NCI-H2227 treated with DMSO at 0.1 percent for 48 hours (cell line): Measurements from ENCODE around the gene SLC23A2.
"Not testable (repeated sequence)": the region's sequence is repeated elsewhere in the genome, so short reads cannot be mapped to it uniquely, and the experiment has no call there.

Experiments used
- DNase-seq: peaks from one replicate; lab custom pipeline; 2025; lab: John Stamatoyannopoulos, UW

SLC23A2 gene

GRCh38 chr20:4936392-4936850 is 64.9 kb downstream of the SLC23A2 start:
- no peak for DNase-seq

- no peak for DNase-seq
These were observed 69.2 kb downstream of the SLC23A2 start for GRCh38 chr20:4932061-4932460.

- no peak for DNase-seq
These were observed 71.5 kb downstream of the SLC23A2 start for GRCh38 chr20:4929686-4930397.

- no peak for DNase-seq
These were observed 74.7 kb downstream of the SLC23A2 start for GRCh38 chr20:4926531-4927156.

GRCh38 chr20:4925842-4926530 is 75.3 kb downstream of the SLC23A2 start:
- DNase-seq: no peak

- DNase-seq: no peak
These were observed 76.9 kb downstream of the SLC23A2 start for GRCh38 chr20:4924446-4924845.

- no peak for DNase-seq
These were observed 77.3 kb downstream of the SLC23A2 start for GRCh38 chr20:4924032-4924431.

- no peak for DNase-seq
These were observed 79.1 kb downstream of the SLC23A2 start for GRCh38 chr20:4922186-4922585.

GRCh38 chr20:4921271-4921670 is 80.0 kb downstream of the SLC23A2 start:
- DNase-seq: not testable (repeated sequence)

- no peak for DNase-seq
These were observed 80.7 kb downstream of the SLC23A2 start for GRCh38 chr20:4920655-4921054.

GRCh38 chr20:4920131-4920530 is 81.2 kb downstream of the SLC23A2 start:
- DNase-seq: no peak

GRCh38 chr20:4919047-4919704 is 82.1 kb downstream of the SLC23A2 start:
- no peak for DNase-seq

- DNase-seq: no peak
These were observed 82.8 kb downstream of the SLC23A2 start for GRCh38 chr20:4918473-4918872.

GRCh38 chr20:4916971-4917881 is 84.1 kb downstream of the SLC23A2 start:
- no peak for DNase-seq

- DNase-seq: no peak
These were observed 88.2 kb downstream of the SLC23A2 start for GRCh38 chr20:4913147-4913546.

- no peak for DNase-seq
These were observed 88.7 kb downstream of the SLC23A2 start for GRCh38 chr20:4912380-4913142.

- no peak for DNase-seq
These were observed 90.4 kb downstream of the SLC23A2 start for GRCh38 chr20:4910951-4911350.

- DNase-seq: no peak
These were observed 95.7 kb downstream of the SLC23A2 start for GRCh38 chr20:4905613-4906012.

- no peak for DNase-seq
These were observed 96.1 kb downstream of the SLC23A2 start for GRCh38 chr20:4905195-4905594.

- DNase-seq: no peak
These were observed 97.0 kb downstream of the SLC23A2 start for GRCh38 chr20:4904127-4904860.
